NCI-H82 (cell line): ENCODE results near the gene TMEM255B.

Source experiments
- DNase-seq: peaks from one replicate; lab custom pipeline; 2025; lab: John Stamatoyannopoulos, UW

Gene TMEM255B

GRCh38 chr13:113849546-113849945, 90.5 kb downstream of the TMEM255B start:
- DNase-seq = no peak

DNA sequence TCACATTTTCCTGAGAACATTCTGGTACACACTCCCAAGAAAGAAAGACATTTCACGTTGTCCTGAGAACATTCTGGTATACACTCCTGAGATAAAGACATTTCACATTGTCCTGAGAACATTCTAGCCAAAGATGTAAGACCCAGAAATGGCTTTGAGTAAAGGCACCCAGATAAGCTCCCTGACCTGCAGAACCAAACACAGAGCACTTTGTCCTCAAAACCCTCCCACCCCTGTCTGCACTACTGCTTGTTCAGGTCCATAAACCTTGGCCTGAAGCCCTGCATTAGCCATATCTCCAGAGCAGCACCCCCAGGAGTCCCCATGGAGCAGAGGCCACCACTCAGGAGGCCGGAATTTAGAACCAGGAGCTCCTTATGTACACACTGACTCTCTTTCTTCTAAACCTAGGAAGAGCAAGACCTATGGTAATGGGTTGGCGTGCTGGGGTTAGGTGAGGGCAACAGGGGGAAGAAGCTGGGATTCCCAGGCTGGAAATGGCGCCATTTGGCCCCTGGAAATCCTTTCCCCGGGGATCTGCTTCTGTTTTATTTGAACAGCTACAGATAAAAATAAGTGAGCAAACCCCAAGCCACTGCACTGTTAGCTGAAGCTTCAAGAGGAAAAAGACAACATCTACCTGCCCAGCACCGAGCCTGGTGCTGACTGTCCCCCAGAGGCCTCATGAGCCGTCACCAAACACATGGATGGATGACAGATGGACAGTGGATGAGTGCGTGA, 91.1 kb downstream of the TMEM255B start:
- DNase-seq = no peak

- DNase-seq = no peak
Observed at GRCh38 chr13:113850722-113851479, 91.9 kb downstream of the TMEM255B start.

DNA sequence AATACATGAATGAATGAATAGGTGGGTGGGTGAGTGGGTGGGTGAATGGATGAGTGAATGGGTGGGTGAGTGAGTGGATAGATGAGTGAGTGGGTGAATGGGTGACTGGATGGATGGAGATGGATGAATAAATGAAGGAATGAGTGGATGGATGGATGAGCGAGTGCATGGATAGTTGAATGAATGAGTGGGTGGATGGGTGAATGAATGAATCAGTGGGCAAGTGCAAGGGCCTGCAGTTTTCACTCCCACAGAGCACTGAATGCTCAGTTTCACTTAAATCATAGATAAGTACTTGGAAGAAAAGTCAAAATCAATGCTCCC, 92.4 kb downstream of the TMEM255B start:
- DNase-seq = no peak

DNA sequence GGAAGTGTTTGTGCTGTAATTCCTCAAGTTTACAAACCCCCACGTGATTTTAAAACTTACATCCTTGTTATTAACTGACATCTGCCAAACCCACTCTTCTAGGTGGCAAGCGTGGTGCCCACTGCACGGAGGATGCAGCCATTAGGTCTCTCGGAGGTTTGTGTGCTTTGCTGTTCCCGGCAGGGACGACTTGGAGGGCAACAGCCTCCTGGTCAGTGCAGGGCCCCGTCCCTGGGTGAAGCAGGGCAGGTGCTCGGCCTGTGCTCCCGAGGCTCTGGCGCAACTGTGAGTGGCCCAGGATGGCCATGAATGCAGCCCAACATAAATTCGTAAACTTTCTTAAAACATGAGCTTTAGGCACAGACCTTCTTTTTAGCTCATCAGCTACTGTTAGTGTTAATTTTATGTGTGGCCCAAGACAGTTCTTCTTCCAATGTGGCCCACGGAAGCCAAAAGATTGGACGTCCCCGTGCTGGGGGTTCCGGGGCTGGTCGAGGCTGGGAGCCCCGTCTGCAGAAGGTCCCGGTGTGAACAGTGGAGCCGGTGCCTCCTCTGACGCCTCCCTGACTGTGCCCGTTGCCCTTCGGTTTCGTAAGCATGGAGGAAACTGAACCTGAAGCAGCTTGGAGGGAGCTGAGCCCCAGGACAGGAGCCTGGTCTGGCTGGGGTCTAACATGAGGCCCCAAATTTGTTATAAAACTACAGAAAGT, 93.0 kb downstream of the TMEM255B start:
- DNase-seq = no peak

DNA sequence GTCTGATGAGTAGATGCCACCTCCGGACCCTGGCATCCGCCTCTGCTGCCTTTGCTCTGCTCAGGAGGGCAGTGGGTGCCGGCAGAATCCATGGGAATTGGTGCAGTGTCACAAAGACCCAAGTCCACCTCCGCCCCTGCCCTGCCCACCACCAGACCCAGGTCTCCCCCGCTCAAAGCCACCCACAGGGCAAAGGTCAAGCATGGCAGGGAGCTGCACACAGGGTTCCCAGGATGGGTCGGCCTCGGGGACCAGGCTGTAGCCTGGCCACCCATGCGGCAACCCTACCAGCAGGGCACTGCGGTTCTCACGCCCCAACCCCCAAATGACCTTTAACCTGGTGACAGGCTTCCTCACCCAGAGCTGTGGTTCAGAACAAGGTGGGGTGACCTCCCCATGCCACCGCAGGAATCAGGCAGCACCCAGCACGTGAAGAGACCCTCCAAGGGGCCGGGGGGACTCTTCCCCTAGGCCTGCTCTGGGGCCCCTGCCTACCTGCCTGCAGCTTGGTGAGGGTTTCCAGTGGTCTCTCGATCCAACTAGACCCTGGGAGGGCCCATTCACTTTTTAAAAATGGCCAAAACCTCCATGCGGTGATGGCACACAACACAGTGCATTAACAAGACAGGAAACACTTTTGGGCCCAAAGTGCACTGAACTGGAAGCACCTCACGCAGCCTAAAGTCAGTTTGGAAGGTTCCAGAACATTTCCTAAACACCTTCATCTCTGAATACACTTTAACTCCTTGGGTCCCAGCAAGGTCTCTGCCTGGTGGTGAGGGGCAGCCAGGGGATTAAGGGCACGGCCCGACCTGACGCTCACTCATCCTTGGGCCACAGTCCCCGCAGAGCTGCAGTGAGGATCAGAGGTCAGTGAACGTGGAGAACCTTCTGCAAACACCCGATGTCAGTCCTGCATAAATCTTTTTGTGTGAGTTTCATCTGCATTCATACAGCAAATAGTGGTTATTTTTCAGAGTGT, 93.8 kb downstream of the TMEM255B start:
- no peak for DNase-seq

GRCh38 chr13:113853518-113854237, 94.7 kb downstream of the TMEM255B start:
- no peak for DNase-seq

GRCh38 chr13:113854238-113855011, 95.4 kb downstream of the TMEM255B start:
- DNase-seq = no peak

DNA sequence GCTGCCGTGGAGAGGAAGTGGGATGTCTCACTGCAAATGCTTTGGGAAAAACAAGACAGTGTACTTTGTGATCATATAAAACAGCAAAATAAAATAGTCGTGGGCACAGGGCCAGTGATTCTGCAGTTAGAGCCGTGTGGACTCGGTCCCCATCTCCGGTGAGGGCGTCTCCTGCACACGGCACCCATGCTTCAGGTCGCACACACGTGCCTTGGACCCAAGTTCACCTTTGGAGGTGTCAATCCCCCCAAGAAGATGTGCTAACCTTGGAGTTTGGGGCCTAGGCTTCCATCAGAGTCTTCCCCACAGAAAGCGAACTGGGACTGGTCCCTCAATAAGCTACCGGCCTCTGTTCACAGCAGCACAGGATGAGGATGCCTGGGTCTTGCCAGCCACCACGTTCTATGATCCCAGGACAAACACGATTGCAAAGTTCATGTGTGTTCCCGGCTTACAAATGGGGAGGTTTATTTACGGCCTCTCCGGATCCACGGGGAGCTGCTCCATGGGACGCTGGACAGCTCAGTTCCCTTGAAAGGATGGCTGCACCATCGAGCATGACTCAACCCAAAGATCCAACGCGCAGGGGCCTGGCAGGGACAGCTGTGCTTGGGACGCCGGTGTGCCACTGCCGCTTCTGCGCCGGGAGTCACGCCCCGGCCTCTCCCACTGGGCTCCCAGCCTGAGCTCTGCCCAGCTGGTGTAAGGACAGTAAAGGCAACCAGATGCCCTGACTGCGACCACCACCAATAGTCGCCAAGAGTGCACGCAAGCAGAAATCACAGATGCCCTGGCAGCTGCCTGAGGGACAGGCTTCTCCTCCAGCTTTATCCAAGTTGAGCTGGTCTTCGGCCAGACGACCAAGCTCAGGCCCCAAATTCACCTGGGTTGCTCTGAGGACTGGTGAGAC, 96.2 kb downstream of the TMEM255B start:
- DNase-seq = no peak

DNA sequence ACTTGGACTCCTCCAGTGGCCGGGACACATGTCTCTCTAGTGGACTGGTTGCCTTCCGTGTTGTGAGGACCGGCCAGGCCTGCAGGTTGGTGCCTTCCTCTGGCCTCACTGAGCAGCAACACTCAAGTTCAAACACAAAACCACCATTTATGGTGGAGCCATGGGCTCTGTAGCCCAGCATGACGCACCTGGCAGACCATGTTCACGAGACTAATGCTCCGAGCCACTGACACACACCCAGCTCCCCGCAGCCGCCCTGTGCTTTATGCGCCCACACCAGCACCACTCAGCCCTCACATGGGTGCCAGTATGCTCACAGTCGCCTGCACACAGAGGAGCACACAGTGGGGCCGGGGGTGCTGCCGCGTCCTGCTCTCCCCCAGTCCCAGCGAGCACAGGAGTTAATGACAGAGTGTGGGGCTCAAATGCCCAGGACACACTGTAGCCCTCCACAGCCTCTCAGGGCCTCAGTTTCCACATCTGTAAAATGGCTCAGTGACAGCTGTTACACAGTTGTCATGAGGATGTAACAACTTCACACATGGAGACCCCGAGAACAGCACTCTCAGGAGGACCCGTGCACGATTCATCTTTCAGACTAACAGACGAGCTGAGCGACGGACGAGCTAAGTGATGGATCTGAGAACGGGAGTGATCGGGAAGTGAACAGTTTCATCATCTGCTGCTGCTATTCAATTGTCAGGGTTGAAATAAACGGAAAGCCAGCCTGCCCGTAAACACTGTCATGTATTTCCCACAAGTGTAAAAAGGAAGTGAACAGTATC, 97.1 kb downstream of the TMEM255B start:
- no peak for DNase-seq

DNA sequence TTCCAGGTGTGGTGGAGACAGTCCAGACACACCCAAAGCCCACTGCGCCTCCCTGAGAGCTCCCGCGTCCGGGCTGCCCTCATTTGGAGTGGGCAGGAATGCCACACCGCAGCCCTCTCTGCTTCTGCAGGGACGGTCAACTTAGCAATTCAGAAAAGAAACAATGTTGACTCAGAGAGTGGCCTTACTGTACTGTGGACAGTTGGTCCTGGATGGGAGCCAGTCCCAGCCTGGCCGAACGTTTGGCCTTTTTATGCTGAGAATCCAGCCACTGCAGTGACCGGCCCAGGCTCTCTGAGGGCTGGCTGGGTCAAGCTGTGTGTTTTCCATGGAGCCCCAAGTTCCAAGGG, 97.7 kb downstream of the TMEM255B start:
- no peak for DNase-seq

DNA sequence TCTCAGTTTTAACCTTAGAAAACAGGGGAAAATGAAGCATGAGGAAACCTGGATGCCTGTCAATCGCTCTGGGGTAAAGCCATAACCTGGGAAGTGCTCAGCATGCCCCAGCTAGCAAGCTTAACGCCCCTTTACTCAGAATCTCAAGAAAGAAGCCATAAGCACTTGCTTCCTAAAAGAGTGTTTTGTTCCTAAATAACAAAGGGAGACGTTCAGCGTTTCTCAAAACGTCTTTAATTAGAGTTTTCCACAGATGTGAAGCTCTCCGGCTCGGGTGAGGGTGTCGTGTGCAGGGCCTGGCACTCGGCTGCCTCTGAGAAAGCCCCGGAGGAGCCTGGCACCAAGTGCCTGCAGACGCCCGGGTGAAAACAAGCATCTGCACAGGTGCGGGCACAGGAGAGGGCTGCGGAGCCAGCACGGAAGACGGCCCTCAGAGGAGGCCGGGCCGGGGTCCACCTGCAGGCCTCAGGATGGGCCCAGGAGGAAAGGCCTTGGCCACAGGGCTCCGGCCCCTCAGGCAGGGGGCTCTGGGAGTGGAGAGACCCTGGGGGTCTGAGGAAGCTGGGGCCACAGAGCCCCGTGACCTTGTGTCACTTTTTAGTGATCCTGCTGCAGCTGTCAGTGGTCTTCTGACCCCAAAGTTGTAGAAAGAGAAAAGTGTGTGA, 98.6 kb downstream of the TMEM255B start:
- no peak for DNase-seq

GRCh38 chr13:113859311-113860050, 100.5 kb downstream of the TMEM255B start:
- DNase-seq = no peak

DNA sequence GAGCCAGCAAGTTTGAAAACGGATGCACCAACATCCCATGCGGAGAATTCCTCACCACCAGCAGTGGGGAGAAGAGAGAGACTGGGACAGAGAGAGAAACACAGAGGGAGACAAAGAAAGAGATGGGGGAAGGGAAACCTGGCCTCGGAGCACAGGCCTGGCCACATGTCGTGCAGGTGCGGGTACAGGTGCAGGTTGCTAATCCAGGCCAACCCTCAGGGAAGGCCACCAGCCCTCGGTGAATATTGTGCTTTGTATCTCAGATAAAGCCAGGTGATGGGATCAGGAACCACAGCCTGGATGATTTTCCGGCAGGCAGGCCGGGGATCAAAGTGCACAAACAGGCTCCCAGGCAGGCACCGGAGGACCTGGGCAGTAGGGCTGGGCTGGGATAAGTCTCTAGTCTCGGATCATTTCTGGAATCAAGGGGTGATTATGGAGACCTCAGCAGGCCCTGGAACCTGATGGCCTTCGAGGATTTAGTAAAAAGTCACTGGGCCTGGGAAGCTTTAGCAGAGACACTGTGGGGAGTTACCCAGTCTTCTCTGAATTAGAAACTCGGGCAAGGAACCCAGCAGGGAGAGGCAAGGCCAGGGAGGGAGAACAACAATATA, 101.1 kb downstream of the TMEM255B start:
- DNase-seq = no peak

GRCh38 chr13:113860665-113861432, 101.8 kb downstream of the TMEM255B start:
- DNase-seq = no peak

- DNase-seq = no peak
Observed at GRCh38 chr13:113861433-113862030, 102.5 kb downstream of the TMEM255B start.
